ENCODE results near the gene EGFL8.

DNA sequence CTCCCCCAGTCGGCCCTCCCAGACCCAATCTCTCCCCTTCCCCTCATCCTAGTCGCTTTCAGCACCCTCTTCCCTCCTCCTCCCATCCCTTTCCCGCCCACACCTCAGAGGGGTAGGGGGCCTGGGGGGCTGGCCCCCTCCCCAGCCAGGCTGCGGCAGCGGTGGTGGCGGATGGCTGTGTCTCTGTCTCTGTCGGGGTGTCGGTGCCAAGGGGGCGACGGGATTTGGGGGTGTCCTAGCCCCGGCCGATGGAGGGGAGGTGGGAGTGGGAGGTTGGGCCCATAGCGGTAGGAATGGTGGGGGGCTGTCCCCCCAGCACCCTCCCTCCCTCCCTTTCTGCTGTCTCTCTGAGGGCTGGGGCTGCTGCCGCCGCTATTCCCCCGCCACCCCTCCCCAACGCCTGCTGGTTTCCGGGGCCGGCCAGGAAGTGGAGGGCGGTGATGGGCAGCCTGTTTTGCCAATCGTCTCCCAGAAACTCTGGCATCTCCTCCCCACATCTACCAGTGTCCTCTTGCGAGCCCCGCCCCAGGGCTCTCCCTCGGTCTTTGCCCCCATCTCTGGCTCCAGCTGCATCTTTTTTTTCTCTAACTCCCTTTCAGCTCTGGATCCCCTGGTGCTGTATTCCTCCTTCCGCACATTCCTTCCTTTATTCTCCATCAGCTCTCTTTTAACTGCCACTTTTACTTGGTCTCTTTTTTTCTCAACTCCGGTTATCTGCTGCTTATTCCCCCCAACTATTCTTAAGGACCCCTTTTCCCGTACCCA is 11.5 kb downstream of the EGFL8 start, which contains the start of gene AGPAT1:
- TF ChIP-seq, protein P1, sequence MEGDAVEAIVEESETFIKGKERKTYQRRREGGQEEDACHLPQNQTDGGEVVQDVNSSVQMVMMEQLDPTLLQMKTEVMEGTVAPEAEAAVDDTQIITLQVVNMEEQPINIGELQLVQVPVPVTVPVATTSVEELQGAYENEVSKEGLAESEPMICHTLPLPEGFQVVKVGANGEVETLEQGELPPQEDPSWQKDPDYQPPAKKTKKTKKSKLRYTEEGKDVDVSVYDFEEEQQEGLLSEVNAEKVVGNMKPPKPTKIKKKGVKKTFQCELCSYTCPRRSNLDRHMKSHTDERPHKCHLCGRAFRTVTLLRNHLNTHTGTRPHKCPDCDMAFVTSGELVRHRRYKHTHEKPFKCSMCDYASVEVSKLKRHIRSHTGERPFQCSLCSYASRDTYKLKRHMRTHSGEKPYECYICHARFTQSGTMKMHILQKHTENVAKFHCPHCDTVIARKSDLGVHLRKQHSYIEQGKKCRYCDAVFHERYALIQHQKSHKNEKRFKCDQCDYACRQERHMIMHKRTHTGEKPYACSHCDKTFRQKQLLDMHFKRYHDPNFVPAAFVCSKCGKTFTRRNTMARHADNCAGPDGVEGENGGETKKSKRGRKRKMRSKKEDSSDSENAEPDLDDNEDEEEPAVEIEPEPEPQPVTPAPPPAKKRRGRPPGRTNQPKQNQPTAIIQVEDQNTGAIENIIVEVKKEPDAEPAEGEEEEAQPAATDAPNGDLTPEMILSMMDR (conservative IDR thresholded peaks at IDR 0.05; ENCODE audit: low read length), result no peak
- TF ChIP-seq EZH2phosphoT487 (IDR thresholded peaks at IDR 0.05; ENCODE audit: borderline replicate concordance), result no peak

Data from Loucy (cell line).